OCI-LY1 (cell line): ENCODE measurements around the gene HORMAD2.

Experiments
- H2AFZ ChIP-seq: fragments of 200-600 bp; sonication (generic), shearing (Covaris generic); 2 replicates; pipeline ENCODE4 v1.6.0; 2014; ENCODE audit warnings: antibody characterized with exemption, mild to moderate bottlenecking, low read length
- H3F3A ChIP-seq: fragments of 200-600 bp; sonication (generic), shearing (Covaris generic); 2 replicates; pipeline ENCODE4 v1.6.0; 2014; ENCODE audit warnings: mild to moderate bottlenecking, antibody characterized with exemption, low read length, moderate library complexity; ENCODE audit not compliant: insufficient read depth
- H3K27ac ChIP-seq: fragments of 200-600 bp; sonication (generic); 2 replicates; pipeline ENCODE4 v1.5.1; 2014; ENCODE audit warnings: low read length, mixed run types, mild to moderate bottlenecking, low read depth; ENCODE audit not compliant: poor library complexity, severe bottlenecking
- H3K27me3 ChIP-seq: fragments of 200-600 bp; sonication (generic); 2 replicates; pipeline ENCODE4 v1.6.0; 2014; ENCODE audit warnings: antibody characterized with exemption, mild to moderate bottlenecking, low read length, moderate library complexity; ENCODE audit not compliant: insufficient read depth
- H3K36me3 ChIP-seq: fragments of 200-600 bp; sonication (generic); 2 replicates; pipeline ENCODE4 v1.6.1; 2014; ENCODE audit warnings: mild to moderate bottlenecking, antibody characterized with exemption, low read length, moderate library complexity, mixed read lengths; ENCODE audit not compliant: insufficient read depth
- H3K4me1 ChIP-seq: fragments of 200-600 bp; sonication (generic); 2 replicates; pipeline ENCODE4 v1.5.1; 2014; ENCODE audit warnings: mild to moderate bottlenecking, low read length, moderate library complexity; ENCODE audit not compliant: insufficient read depth, severe bottlenecking
- H3K4me2 ChIP-seq: fragments of 200-600 bp; sonication (generic), shearing (Covaris generic); 2 replicates; pipeline ENCODE4 v1.6.1; 2014; ENCODE audit warnings: low read length
- H3K4me3 ChIP-seq: fragments of 200-600 bp; sonication (generic); 2 replicates; pipeline ENCODE4 v1.5.1; 2014; ENCODE audit warnings: low read length, low read depth, mild to moderate bottlenecking, mixed read lengths; ENCODE audit not compliant: poor library complexity, severe bottlenecking
- H3K79me2 ChIP-seq: fragments of 200-600 bp; shearing (Covaris generic); 2 replicates; pipeline ENCODE4 v1.6.1; 2016; ENCODE audit warnings: mixed run types, low read length, mixed read lengths; ENCODE audit not compliant: insufficient read depth
- H3K9ac ChIP-seq: fragments of 200-600 bp; sonication (generic), shearing (Covaris generic); 2 replicates; pipeline ENCODE4 v1.6.1; 2014; ENCODE audit warnings: mild to moderate bottlenecking, low read length, mixed read lengths
- H3K9me2 ChIP-seq: fragments of 200-600 bp; sonication (generic), shearing (Covaris generic); 2 replicates; pipeline ENCODE4 v1.6.1; 2014; ENCODE audit warnings: low read depth, mild to moderate bottlenecking, low read length, mixed read lengths
- H3K9me3 ChIP-seq: fragments of 200-600 bp; shearing (Covaris generic); 2 replicates; pipeline ENCODE4 v1.6.1; 2014; ENCODE audit warnings: low read length, mixed read lengths
- H4K20me1 ChIP-seq: fragments of 200-600 bp; sonication (generic), shearing (Covaris generic); 2 replicates; pipeline ENCODE4 v1.6.0; 2016; ENCODE audit warnings: mild to moderate bottlenecking, low read length; ENCODE audit not compliant: insufficient read depth
- EZH2 ChIP-seq: fragments of 200-600 bp; sonication (generic), shearing (Covaris generic); IDR thresholded peaks from 2 replicates; pipeline ENCODE4 v1.8.0; 2017; ENCODE audit warnings: borderline replicate concordance, mixed run types, mild to moderate bottlenecking, antibody characterized with exemption, low read length, moderate library complexity, mixed read lengths
- TF ChIP-seq, protein P1 (sequence below): fragments of 200-600 bp; sonication (generic), shearing (Covaris generic); IDR thresholded peaks from 2 replicates; pipeline ENCODE4 v1.5.1; 2017; ENCODE audit warnings: mild to moderate bottlenecking, antibody characterized with exemption, low read length, moderate library complexity, mixed read lengths

Gene HORMAD2

DNA sequence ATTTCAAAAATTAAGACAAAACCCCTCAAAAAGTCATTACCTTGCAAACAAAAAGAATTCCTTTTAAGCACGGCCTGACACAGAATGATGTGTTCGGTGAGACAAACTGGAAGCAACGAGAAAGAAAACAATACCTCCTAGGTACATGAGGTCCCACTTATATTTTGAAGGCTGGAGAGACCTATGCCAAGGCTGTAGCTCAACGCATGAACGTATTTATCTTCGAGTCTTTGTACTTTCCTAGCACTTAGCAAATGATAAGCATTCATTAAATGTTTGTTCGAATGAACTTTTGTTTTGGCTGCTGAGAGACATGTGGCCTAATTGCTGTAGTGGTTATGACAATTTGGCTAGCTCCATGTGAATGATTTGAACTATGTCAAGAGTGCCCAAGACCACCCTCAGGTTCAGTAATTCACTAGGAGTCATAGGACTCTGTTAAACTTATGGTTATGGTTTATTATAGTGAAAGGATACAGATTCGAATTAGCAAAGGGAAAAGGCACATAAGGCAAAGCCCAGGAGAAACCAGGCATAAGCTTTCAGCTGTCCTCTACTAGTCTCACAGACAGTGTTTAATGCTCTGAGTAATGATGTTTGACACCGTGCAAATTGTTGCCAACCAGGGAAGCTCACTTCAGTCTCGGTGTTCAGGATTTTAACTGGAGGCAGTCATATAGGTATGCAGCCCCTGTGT is 26.0 kb upstream of the HORMAD2 start:
- no peak overlapping the region for H3K27ac ChIP-seq
- no peaks in the 10 kb centered on the region for H3K36me3 ChIP-seq
- no peaks in the 10 kb centered on the region for H4K20me1 ChIP-seq
- no peaks in the 10 kb centered on the region for H3K9me2 ChIP-seq
- TF ChIP-seq EZH2 = no peak
- TF ChIP-seq, protein P1, sequence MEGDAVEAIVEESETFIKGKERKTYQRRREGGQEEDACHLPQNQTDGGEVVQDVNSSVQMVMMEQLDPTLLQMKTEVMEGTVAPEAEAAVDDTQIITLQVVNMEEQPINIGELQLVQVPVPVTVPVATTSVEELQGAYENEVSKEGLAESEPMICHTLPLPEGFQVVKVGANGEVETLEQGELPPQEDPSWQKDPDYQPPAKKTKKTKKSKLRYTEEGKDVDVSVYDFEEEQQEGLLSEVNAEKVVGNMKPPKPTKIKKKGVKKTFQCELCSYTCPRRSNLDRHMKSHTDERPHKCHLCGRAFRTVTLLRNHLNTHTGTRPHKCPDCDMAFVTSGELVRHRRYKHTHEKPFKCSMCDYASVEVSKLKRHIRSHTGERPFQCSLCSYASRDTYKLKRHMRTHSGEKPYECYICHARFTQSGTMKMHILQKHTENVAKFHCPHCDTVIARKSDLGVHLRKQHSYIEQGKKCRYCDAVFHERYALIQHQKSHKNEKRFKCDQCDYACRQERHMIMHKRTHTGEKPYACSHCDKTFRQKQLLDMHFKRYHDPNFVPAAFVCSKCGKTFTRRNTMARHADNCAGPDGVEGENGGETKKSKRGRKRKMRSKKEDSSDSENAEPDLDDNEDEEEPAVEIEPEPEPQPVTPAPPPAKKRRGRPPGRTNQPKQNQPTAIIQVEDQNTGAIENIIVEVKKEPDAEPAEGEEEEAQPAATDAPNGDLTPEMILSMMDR = no peak
- H2AFZ ChIP-seq = no peak overlapping the region
- H3K9ac ChIP-seq = no peak overlapping the region
- H3K4me2 ChIP-seq = no peak overlapping the region
- no peaks in the 10 kb centered on the region; the same call in 1 of the 2 replicates for H3K9me3 ChIP-seq
- H3K4me3 ChIP-seq = no peak overlapping the region
- no peaks in the 10 kb centered on the region for H3K27me3 ChIP-seq
- no peaks in the 10 kb centered on the region for H3K4me1 ChIP-seq
- H3F3A ChIP-seq = no peaks in the 10 kb centered on the region
- no peaks in the 10 kb centered on the region for H3K79me2 ChIP-seq

DNA sequence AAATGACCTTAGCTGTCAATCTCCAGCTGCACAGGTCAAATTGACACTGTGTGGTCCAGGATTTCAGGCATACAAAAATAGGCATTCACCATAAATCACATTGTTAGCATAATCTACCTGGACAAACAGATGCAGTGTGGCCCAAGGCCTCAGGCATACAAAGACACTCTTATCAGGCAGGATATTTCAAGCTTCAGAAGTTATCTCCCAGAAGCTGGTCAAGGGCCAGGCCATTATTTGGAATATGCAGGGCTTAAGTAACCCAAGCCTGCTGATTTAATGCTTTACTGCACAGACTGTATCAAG is 25.5 kb upstream of the HORMAD2 start:
- H3K9me3 ChIP-seq = no peaks in the 10 kb centered on the region; the same call in 1 of the 2 replicates
- no peaks in the 10 kb centered on the region for H4K20me1 ChIP-seq
- H3K27me3 ChIP-seq = no peaks in the 10 kb centered on the region
- no peaks in the 10 kb centered on the region for H3F3A ChIP-seq
- H3K4me3 ChIP-seq = no peak overlapping the region
- no peak overlapping the region for H3K4me2 ChIP-seq
- no peak for TF ChIP-seq EZH2
- TF ChIP-seq, protein P1 = no peak
- no peaks in the 10 kb centered on the region for H3K9me2 ChIP-seq
- no peak overlapping the region for H3K27ac ChIP-seq
- H3K36me3 ChIP-seq = no peaks in the 10 kb centered on the region
- no peak overlapping the region for H2AFZ ChIP-seq
- H3K79me2 ChIP-seq = no peaks in the 10 kb centered on the region
- H3K4me1 ChIP-seq = no peaks in the 10 kb centered on the region
- H3K9ac ChIP-seq = no peak overlapping the region

DNA sequence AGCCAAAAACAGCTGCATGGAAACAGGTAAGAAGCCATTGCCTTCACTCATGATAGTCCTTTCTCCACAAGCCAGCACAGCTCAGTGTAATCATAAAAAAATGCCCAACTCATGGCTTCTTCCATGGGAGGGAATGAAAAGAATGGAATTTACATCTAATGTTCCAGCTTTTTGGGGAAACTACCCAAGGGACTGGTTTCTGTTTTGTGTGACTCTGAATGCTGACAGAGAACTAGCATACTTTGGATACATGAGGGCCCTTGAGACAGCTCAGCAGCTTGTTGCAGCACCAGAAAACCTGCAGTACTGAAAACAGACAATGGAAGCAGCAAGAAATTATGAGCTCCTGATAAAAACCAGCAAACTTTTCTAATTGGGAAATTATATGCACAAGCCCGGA is 24.2 kb upstream of the HORMAD2 start:
- Histone ChIP-seq H3K36me3 (no peaks in the 10 kb centered on the region), H4K20me1 (no peaks in the 10 kb centered on the region), H3K27me3 (no peaks in the 10 kb centered on the region), H3K9ac (no peak overlapping the region), H3K79me2 (no peaks in the 10 kb centered on the region), H3K4me3 (no peak overlapping the region), H3F3A (no peaks in the 10 kb centered on the region), H3K4me2 (no peak overlapping the region), H3K9me3 (no peaks in the 10 kb centered on the region; the same call in 1 of the 2 replicates), H2AFZ (no peak overlapping the region), H3K9me2 (no peaks in the 10 kb centered on the region), H3K27ac (no peak overlapping the region), H3K4me1 (no peaks in the 10 kb centered on the region)
- no peak for TF ChIP-seq EZH2
- TF ChIP-seq, protein P1 = no peak
